GM19035 (cell line): ENCODE data around the gene MAP3K4.

Experiments used
- ATAC-seq: cut with Tn5 transposase; IDR thresholded peaks from one replicate; pipeline ENCODE4 v1.9.1; 2021; ENCODE audit not compliant: unreplicated experiment

Gene MAP3K4

GRCh38 chr6:161166677-161167076, 175.1 kb downstream of the MAP3K4 start:
- no peak for ATAC-seq
